HepG2 (cell line): ENCODE results near the gene ATXN1L. TPM values are rescaled to one million over a fixed set of nuclear protein-coding genes. Genes with fewer than 3 reads are reported as not detected.

Experiments
- CREB3 ChIP-seq: sonication (generic); formaldehyde crosslinking; IDR thresholded peaks from 2 replicates; pipeline ENCODE4 v1.5.0; 2020; ENCODE audit warnings: missing genetic modification reagents
- GMEB2 ChIP-seq: IDR thresholded peaks from 2 replicates; pipeline ENCODE4 v1.6.1; 2016; ENCODE audit warnings: missing biosample characterization, missing genetic modification reagents, low read depth
- SP4 ChIP-seq: sonication (generic); formaldehyde crosslinking; IDR thresholded peaks from 2 replicates; pipeline ENCODE4 v1.8.1; 2023; ENCODE audit warnings: mild to moderate bottlenecking, missing genetic modification reagents
- SRSF4 ChIP-seq: fragments of 200-400 bp; formaldehyde crosslinking; IDR thresholded peaks from one replicate; pipeline ENCODE4 v1.6.1; 2018; ENCODE audit warnings: mild to moderate bottlenecking, low read depth, low read length, moderate library complexity; ENCODE audit not compliant: poor library complexity, severe bottlenecking
- polyA plus RNA-seq, 8 experiments: library from polyadenylated mRNA; depleted of rRNA in 3 of 8; stranded (reverse) in 7 of 8; unstranded in 1 of 8; fragments of >200 nt; fragmentation: Illumina TruSeq in 4 of 8; extraction: Trizol in 4 of 8; gene quantifications; 2 replicates each; pipeline versions ENCODE4 v1.2.1 to v1.2.3, GENCODE V29; 2011 to 2016; ENCODE audit warnings: low read depth in 4 of 8, missing spikeins in 1 of 8, mixed read lengths in 1 of 8; ENCODE audit not compliant: insufficient read depth in 1 of 8
- total RNA-seq, 5 experiments: library from RNA; depleted of rRNA; stranded (reverse); fragments of >200 nt; fragmentation: Illumina TruSeq; extraction: Trizol; gene quantifications; 2 replicates each; pipeline ENCODE4 v1.2.3, GENCODE V29; 2016; ENCODE audit warnings: low read depth in 1 of 5
- TF ChIP-seq, protein P1 (sequence below), 2 experiments: fragments of 450-650 bp in 1 of 2; sonication (generic) in 1 of 2; formaldehyde crosslinking in 1 of 2; IDR thresholded peaks; 2 replicates each; pipeline versions ENCODE4 v1.6.1 to v1.8.0; 2016 to 2022; ENCODE audit warnings: antibody characterized with exemption in 1 of 2, mild to moderate bottlenecking in 1 of 2, missing genetic modification reagents in 1 of 2

ATXN1L gene
- total and polyA plus RNA-seq, 2 of the 13 experiments (the other 11 are each of a cell fraction or from before 2014, with no cell fraction given) = 20.0 to 22.4 TPM

DNA sequence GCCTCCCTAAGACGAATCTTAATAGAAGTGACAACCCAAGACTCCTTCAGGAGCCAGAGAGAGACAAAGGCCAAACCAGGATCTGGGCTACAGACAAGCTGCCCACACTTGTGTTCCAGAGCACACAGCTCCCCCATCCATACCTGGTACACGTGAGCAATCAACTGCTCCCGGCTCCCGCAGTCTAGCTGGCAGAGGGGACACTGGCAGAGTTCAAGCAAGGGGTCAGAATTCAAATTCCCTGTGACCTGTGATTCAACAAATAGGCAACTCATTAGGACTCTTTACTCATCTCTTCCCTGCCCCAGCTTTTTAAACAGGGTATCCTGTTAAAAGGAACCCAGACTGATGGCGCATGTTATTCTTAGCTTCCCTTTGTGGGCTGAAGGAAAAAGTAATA is 18.2 kb downstream of the ATXN1L start (continued):
- TF ChIP-seq, protein P1, sequence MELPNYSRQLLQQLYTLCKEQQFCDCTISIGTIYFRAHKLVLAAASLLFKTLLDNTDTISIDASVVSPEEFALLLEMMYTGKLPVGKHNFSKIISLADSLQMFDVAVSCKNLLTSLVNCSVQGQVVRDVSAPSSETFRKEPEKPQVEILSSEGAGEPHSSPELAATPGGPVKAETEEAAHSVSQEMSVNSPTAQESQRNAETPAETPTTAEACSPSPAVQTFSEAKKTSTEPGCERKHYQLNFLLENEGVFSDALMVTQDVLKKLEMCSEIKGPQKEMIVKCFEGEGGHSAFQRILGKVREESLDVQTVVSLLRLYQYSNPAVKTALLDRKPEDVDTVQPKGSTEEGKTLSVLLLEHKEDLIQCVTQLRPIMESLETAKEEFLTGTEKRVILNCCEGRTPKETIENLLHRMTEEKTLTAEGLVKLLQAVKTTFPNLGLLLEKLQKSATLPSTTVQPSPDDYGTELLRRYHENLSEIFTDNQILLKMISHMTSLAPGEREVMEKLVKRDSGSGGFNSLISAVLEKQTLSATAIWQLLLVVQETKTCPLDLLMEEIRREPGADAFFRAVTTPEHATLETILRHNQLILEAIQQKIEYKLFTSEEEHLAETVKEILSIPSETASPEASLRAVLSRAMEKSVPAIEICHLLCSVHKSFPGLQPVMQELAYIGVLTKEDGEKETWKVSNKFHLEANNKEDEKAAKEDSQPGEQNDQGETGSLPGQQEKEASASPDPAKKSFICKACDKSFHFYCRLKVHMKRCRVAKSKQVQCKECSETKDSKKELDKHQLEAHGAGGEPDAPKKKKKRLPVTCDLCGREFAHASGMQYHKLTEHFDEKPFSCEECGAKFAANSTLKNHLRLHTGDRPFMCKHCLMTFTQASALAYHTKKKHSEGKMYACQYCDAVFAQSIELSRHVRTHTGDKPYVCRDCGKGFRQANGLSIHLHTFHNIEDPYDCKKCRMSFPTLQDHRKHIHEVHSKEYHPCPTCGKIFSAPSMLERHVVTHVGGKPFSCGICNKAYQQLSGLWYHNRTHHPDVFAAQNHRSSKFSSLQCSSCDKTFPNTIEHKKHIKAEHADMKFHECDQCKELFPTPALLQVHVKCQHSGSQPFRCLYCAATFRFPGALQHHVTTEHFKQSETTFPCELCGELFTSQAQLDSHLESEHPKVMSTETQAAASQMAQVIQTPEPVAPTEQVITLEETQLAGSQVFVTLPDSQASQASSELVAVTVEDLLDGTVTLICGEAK (IDR thresholded peaks at IDR 0.05) = no peak
- TF ChIP-seq, protein P1 (CRISPR knock-in tag; IDR thresholded peaks at IDR 0.05) = no peak
- TF ChIP-seq SRSF4 = no peak
- TF ChIP-seq CREB3 (CRISPR knock-in tag) = no peak
- TF ChIP-seq SP4 = no peak
- TF ChIP-seq GMEB2 = no peak
